DOHH2 (cell line): ENCODE data around the gene FNDC7.
"Not testable (repeated sequence)": the region's sequence is repeated elsewhere in the genome, so short reads cannot be mapped to it uniquely, and the experiment has no call there.

Experiments used
- H3F3A ChIP-seq: fragments of 200-600 bp; sonication (generic), shearing (Covaris generic); 2 replicates; pipeline ENCODE4 v1.6.0; 2016; ENCODE audit warnings: antibody characterized with exemption, mild to moderate bottlenecking; ENCODE audit not compliant: control insufficient read depth, insufficient read depth
- H3K27ac ChIP-seq: fragments of 200-600 bp; sonication (generic); 2 replicates; pipeline ENCODE4 v1.5.1; 2014; ENCODE audit warnings: low read depth, mild to moderate bottlenecking, low read length, moderate library complexity
- H3K27me3 ChIP-seq: fragments of 200-600 bp; sonication (generic); 2 replicates; pipeline ENCODE4 v1.6.1; 2014; ENCODE audit warnings: mild to moderate bottlenecking, low read length, mixed read lengths; ENCODE audit not compliant: control insufficient read depth
- H3K36me3 ChIP-seq: fragments of 200-600 bp; sonication (generic); 2 replicates; pipeline ENCODE4 v1.6.1; 2014; ENCODE audit warnings: mild to moderate bottlenecking, low read length, moderate library complexity, mixed read lengths; ENCODE audit not compliant: control insufficient read depth
- H3K4me1 ChIP-seq: fragments of 200-600 bp; sonication (generic); 2 replicates; pipeline ENCODE4 v1.6.1; 2014; ENCODE audit warnings: mild to moderate bottlenecking, low read length, mixed read lengths; ENCODE audit not compliant: control insufficient read depth
- H3K4me2 ChIP-seq: fragments of 200-600 bp; sonication (generic); 2 replicates; pipeline ENCODE4 v1.6.0; 2014; ENCODE audit warnings: mild to moderate bottlenecking, low read length, moderate library complexity
- H3K4me3 ChIP-seq: fragments of 200-600 bp; sonication (generic); 2 replicates; pipeline ENCODE4 v1.5.1; 2014; ENCODE audit warnings: mild to moderate bottlenecking, low read length, mixed read lengths
- H3K79me2 ChIP-seq: fragments of 200-600 bp; sonication (generic); 2 replicates; pipeline ENCODE4 v1.6.1; 2014; ENCODE audit warnings: mild to moderate bottlenecking, low read length, mixed read lengths; ENCODE audit not compliant: control insufficient read depth
- H3K9me2 ChIP-seq: fragments of 200-600 bp; sonication (generic); replicated peaks from 2 replicates; pipeline ENCODE4 v1.6.1; 2014; ENCODE audit warnings: mild to moderate bottlenecking, low read length, mixed read lengths; ENCODE audit not compliant: control insufficient read depth
- H3K9me3 ChIP-seq: fragments of 200-600 bp; sonication (generic); 2 replicates; pipeline ENCODE4 v1.6.1; 2014; ENCODE audit warnings: antibody characterized with exemption, low read length, mixed read lengths; ENCODE audit not compliant: control insufficient read depth, insufficient read depth
- H4K20me1 ChIP-seq: fragments of 200-600 bp; sonication (generic); 2 replicates; pipeline ENCODE4 v1.6.0; 2014; ENCODE audit warnings: low read depth, mild to moderate bottlenecking, antibody characterized with exemption, low read length, moderate library complexity; ENCODE audit not compliant: control insufficient read depth, insufficient read depth
- CTCF ChIP-seq: fragments of 200-600 bp; sonication (generic); IDR thresholded peaks from one replicate; pipeline ENCODE4 v1.5.1; 2014; ENCODE audit warnings: antibody characterized with exemption, mild to moderate bottlenecking, low read depth, low read length; ENCODE audit not compliant: poor library complexity, severe bottlenecking
- EZH2phosphoT487 ChIP-seq: fragments of 200-600 bp; sonication (generic); IDR thresholded peaks from 2 replicates; pipeline ENCODE4 v1.6.1; 2017; ENCODE audit warnings: borderline replicate concordance, mild to moderate bottlenecking, antibody characterized with exemption, low read length, moderate library complexity, mixed read lengths

The FNDC7 gene

GRCh38 chr1:108777839-108778238 lies 65.1 kb downstream of the FNDC7 start:
- H3K4me3 ChIP-seq: no peak overlapping the region
- H4K20me1 ChIP-seq: no peaks in the 10 kb centered on the region
- H3K9me2 ChIP-seq: no peaks in the 10 kb centered on the region
- H3K27me3 ChIP-seq: no peaks in the 10 kb centered on the region
- H3K79me2 ChIP-seq: no peaks in the 10 kb centered on the region
- TF ChIP-seq CTCF: no peak
- TF ChIP-seq EZH2phosphoT487: no peak
- H3K9me3 ChIP-seq: no peaks in the 10 kb centered on the region
- H3K4me1 ChIP-seq: no peaks in the 10 kb centered on the region
- no peaks in the 10 kb centered on the region for H3F3A ChIP-seq
- H3K4me2 ChIP-seq: no peak overlapping the region
- peaks cover 63% of the 10 kb centered on the region for H3K36me3 ChIP-seq
- no peak overlapping the region for H3K27ac ChIP-seq

- no peaks in the 10 kb centered on the region for H3F3A ChIP-seq
- H3K4me3 ChIP-seq: no peak overlapping the region
- H3K79me2 ChIP-seq: no peaks in the 10 kb centered on the region
- TF ChIP-seq CTCF: no peak
- TF ChIP-seq EZH2phosphoT487: no peak
- peaks cover 4% of the 10 kb centered on the region; the same call in 1 of the 2 replicates for H3K9me3 ChIP-seq
- H3K27ac ChIP-seq: no peak overlapping the region
- no peaks in the 10 kb centered on the region for H3K9me2 ChIP-seq
- no peak overlapping the region for H3K4me2 ChIP-seq
- H3K36me3 ChIP-seq: peaks cover 66% of the 10 kb centered on the region
- no peaks in the 10 kb centered on the region for H3K4me1 ChIP-seq
- H4K20me1 ChIP-seq: no peaks in the 10 kb centered on the region
- H3K27me3 ChIP-seq: no peaks in the 10 kb centered on the region
Observed at GRCh38 chr1:108779455-108779854, 66.7 kb downstream of the FNDC7 start.

- Histone ChIP-seq H3K4me3 (no peak overlapping the region), H3K4me2 (no peak overlapping the region), H3K4me1 (no peaks in the 10 kb centered on the region), H3K79me2 (no peaks in the 10 kb centered on the region), H3K27ac (no peak overlapping the region), H4K20me1 (no peaks in the 10 kb centered on the region), H3F3A (no peaks in the 10 kb centered on the region), H3K27me3 (no peaks in the 10 kb centered on the region), H3K9me3 (peaks cover 20% of the 10 kb centered on the region), H3K9me2 (no peaks in the 10 kb centered on the region), H3K36me3 (peaks cover 76% of the 10 kb centered on the region)
- TF ChIP-seq EZH2phosphoT487 (no peak), CTCF (no peak)
Observed at GRCh38 chr1:108780937-108781574, 68.3 kb downstream of the FNDC7 start.

GRCh38 chr1:108781575-108781944 lies 68.9 kb downstream of the FNDC7 start:
- H3K36me3 ChIP-seq: peaks cover 77% of the 10 kb centered on the region
- not testable (repeated sequence) for H3K27ac ChIP-seq, H3K9me2 ChIP-seq, H3K27me3 ChIP-seq, H4K20me1 ChIP-seq, H3F3A ChIP-seq, H3K4me2 ChIP-seq, H3K79me2 ChIP-seq, H3K4me1 ChIP-seq, H3K4me3 ChIP-seq
- H3K9me3 ChIP-seq: peaks cover 21% of the 10 kb centered on the region
